HFFc6 (cell line): ENCODE measurements around the gene PSMD11. TPM values are rescaled to one million over a fixed set of nuclear protein-coding genes. Genes with fewer than 3 reads are reported as not detected.
A peak's percentile ranks its signal among the peaks of the same experiment; 100 is the strongest.

Experiments
- DNase-seq: peaks from one replicate; pipeline ENCODE4 v3.0.0-alpha.2; 2018
- H3K27ac Mint-ChIP-seq: 2 replicates; pipeline ENCODE4 v1.8.0; 2020; ENCODE audit warnings: mild to moderate bottlenecking, mixed read lengths
- H3K27me3 Mint-ChIP-seq: 2 replicates; pipeline ENCODE4 v1.8.0; 2021; ENCODE audit warnings: mild to moderate bottlenecking, moderate library complexity, mixed read lengths; ENCODE audit not compliant: insufficient read depth
- H3K36me3 Mint-ChIP-seq: 2 replicates; pipeline ENCODE4 v1.8.0; 2021; ENCODE audit warnings: low read depth, mixed read lengths
- H3K4me1 Mint-ChIP-seq: 2 replicates; pipeline ENCODE4 v1.8.0; 2020; ENCODE audit warnings: low read depth, mixed read lengths
- H3K4me3 Mint-ChIP-seq: 2 replicates; pipeline ENCODE4 v1.8.0; 2020; ENCODE audit warnings: mild to moderate bottlenecking, moderate library complexity, mixed read lengths
- H3K9me3 Mint-ChIP-seq: 2 replicates; pipeline ENCODE4 v1.8.0; 2020; ENCODE audit warnings: mild to moderate bottlenecking, mixed read lengths
- total RNA-seq, 6 experiments: library from RNA; stranded (reverse); fragmentation: NEBNext Ultra II Directional; extraction: Animal tissue kit (Norgen Biotek cat#: 25700); gene quantifications; 2 replicates in 1 of 6; 3 replicates in 5 of 6; pipeline ENCODE4 v1.2.3, GENCODE V29; 2021
- TF ChIP-seq, protein P1 (sequence below): fragments of 200-600 bp; sonication (generic); IDR thresholded peaks from 2 replicates; pipeline ENCODE4 v1.5.0; 2021; ENCODE audit warnings: antibody characterized with exemption, mild to moderate bottlenecking

Gene PSMD11
- total RNA-seq, 6 experiments from 2014 or later = 105 to 121 (median 110) TPM

DNA sequence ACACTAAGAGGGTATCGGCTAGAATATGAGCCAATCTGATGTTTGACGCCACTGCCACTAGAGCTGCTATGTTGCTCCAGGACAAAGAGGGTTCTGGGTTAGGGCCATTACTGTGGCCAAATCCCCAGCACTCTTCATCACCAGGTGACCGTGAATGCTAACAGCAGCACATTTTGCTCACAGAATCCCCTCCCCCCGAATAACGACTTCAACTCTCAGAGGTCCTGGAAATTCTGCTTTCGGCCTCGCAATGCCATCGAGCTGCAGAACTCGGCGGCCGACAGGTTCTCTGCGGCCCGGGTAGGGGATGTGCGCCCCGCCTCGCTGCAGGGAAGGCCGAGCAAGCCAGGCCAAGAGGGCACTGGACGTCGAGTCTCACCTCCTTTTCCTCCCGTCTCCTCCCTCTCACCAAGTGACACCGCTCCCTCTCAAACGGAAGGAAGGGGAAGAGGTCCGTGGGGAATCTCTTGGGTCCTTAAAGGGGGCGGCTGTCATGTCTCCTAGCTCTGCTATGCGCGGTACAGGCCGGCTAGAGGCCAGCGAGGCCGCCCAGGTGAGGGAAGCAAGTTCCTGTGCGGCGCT lies 74.4 kb downstream of the PSMD11 start:
- Mint-ChIP-seq H3K4me1 (peaks cover 21% of the 10 kb centered on the region), H3K27ac (no peak overlapping the region), H3K27me3 (peaks cover 4% of the 10 kb centered on the region; the same call in 1 of the 2 replicates), H3K4me3 (peak overlapping the region; percentile 84), H3K9me3 (no peaks in the 10 kb centered on the region), H3K36me3 (no peaks in the 10 kb centered on the region)
- TF ChIP-seq, protein P1, sequence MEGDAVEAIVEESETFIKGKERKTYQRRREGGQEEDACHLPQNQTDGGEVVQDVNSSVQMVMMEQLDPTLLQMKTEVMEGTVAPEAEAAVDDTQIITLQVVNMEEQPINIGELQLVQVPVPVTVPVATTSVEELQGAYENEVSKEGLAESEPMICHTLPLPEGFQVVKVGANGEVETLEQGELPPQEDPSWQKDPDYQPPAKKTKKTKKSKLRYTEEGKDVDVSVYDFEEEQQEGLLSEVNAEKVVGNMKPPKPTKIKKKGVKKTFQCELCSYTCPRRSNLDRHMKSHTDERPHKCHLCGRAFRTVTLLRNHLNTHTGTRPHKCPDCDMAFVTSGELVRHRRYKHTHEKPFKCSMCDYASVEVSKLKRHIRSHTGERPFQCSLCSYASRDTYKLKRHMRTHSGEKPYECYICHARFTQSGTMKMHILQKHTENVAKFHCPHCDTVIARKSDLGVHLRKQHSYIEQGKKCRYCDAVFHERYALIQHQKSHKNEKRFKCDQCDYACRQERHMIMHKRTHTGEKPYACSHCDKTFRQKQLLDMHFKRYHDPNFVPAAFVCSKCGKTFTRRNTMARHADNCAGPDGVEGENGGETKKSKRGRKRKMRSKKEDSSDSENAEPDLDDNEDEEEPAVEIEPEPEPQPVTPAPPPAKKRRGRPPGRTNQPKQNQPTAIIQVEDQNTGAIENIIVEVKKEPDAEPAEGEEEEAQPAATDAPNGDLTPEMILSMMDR = no peak
- DNase-seq = no peak

GRCh38 chr17:32519228-32520103 lies 75.2 kb downstream of the PSMD11 start:
- peak overlapping the region; percentile 65; the same call in 1 of the 2 replicates for H3K27ac Mint-ChIP-seq
- TF ChIP-seq, protein P1 = no peak

DNA sequence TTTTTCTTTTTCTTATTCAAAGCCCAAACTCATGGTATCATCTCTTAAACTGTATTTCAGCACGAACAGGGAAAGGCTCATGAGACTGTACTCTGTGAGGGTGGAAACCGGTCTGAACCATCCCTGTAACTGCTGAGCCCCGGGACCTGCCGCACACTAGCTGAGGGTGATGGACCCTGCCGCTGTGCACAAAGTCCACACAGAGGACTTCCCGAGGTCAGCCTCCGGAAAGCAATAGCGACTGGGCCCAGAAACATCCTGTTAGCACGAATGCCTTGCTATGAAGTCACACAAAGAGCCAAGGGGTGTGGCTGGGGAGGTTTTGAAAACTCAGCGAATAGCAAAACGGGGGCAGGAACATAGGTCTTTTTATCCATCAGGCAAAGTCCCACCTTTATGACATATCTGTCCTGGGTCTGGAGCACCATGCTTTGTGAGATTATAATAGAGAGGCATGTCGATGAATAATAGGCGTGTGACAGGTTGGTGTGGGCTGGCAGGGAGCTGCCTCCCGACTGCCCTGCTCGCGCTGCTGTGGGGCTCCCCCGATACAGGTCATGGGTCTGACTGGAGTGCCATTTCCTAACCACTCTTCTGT lies 75.9 kb downstream of the PSMD11 start:
- H3K9me3 Mint-ChIP-seq = no peaks in the 10 kb centered on the region
- H3K27me3 Mint-ChIP-seq = peaks cover 3% of the 10 kb centered on the region; the same call in 1 of the 2 replicates
- H3K27ac Mint-ChIP-seq = peak overlapping the region; percentile 65; the same call in 1 of the 2 replicates
- TF ChIP-seq, protein P1 = no peak
- H3K4me1 Mint-ChIP-seq = peaks cover 25% of the 10 kb centered on the region
- DNase-seq = no peak
- H3K36me3 Mint-ChIP-seq = no peaks in the 10 kb centered on the region
- H3K4me3 Mint-ChIP-seq = peak overlapping the region; percentile 84

More at GRCh38 chr17:32519228-32520103, 75.2 kb downstream of the PSMD11 start:
- H3K4me3 Mint-ChIP-seq = peak overlapping the region; percentile 84
- H3K4me1 Mint-ChIP-seq = peaks cover 21% of the 10 kb centered on the region
- no peaks in the 10 kb centered on the region for H3K9me3 Mint-ChIP-seq
- no peaks in the 10 kb centered on the region for H3K36me3 Mint-ChIP-seq
- peak; percentile 10 for DNase-seq
- H3K27me3 Mint-ChIP-seq = peaks cover 4% of the 10 kb centered on the region; the same call in 1 of the 2 replicates

- DNase-seq = no peak
- Mint-ChIP-seq H3K27me3 (peaks cover 7% of the 10 kb centered on the region; the same call in 1 of the 2 replicates), H3K4me1 (peaks cover 32% of the 10 kb centered on the region), H3K4me3 (no peak overlapping the region), H3K27ac (no peak overlapping the region), H3K9me3 (no peaks in the 10 kb centered on the region), H3K36me3 (no peaks in the 10 kb centered on the region)
- TF ChIP-seq, protein P1 = no peak
These were observed 76.6 kb downstream of the PSMD11 start for GRCh38 chr17:32520737-32521404.

- Mint-ChIP-seq H3K4me3 (no peak overlapping the region), H3K4me1 (peaks cover 33% of the 10 kb centered on the region), H3K36me3 (no peaks in the 10 kb centered on the region), H3K27ac (no peak overlapping the region), H3K27me3 (peaks cover 18% of the 10 kb centered on the region; the same call in 1 of the 2 replicates), H3K9me3 (no peaks in the 10 kb centered on the region)
- TF ChIP-seq, protein P1 = no peak
- DNase-seq = no peak
These were observed 78.8 kb downstream of the PSMD11 start for GRCh38 chr17:32523017-32523680.
